ENCODE measurements around the gene POU3F3.

- TF ChIP-seq, protein P1, sequence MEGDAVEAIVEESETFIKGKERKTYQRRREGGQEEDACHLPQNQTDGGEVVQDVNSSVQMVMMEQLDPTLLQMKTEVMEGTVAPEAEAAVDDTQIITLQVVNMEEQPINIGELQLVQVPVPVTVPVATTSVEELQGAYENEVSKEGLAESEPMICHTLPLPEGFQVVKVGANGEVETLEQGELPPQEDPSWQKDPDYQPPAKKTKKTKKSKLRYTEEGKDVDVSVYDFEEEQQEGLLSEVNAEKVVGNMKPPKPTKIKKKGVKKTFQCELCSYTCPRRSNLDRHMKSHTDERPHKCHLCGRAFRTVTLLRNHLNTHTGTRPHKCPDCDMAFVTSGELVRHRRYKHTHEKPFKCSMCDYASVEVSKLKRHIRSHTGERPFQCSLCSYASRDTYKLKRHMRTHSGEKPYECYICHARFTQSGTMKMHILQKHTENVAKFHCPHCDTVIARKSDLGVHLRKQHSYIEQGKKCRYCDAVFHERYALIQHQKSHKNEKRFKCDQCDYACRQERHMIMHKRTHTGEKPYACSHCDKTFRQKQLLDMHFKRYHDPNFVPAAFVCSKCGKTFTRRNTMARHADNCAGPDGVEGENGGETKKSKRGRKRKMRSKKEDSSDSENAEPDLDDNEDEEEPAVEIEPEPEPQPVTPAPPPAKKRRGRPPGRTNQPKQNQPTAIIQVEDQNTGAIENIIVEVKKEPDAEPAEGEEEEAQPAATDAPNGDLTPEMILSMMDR (IDR thresholded peaks at IDR 0.05; ENCODE audit: insufficient read depth, low read length) = no peak
- no peak for TF ChIP-seq REST (IDR thresholded peaks at IDR 0.05; ENCODE audit: insufficient replicate concordance, low read depth)
Measured at GRCh38 chr2:104863146-104863467, 9.2 kb downstream of the POU3F3 start.
